ENCODE measurements around the gene FRMPD4. TPM values are rescaled to one million over a fixed set of nuclear protein-coding genes. Genes with fewer than 3 reads are reported as not detected.

Gene FRMPD4
- total RNA-seq, 1 donor from 2014 or later, result 0.08 TPM

DNA sequence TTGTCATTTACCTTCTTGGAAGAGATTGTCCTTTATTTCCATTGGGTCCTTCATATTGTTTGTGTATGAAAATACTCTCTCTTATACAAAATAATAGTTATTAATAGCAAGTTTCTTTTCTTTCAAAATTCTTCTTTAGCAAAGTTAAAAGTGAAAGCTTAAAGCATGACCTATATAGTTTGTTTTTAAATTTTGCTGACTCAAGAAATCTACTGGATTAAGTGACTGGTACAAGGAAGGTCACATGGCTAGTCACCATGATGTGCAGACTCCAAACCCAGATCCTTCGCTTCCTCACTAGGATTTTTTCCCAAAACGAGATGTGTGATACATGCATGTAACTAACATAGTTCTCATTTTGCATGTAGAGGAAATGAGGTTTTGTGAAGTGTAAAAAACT, 322.7 kb downstream of the FRMPD4 start:
- H3K4me3 ChIP-seq (ENCODE audit: low read depth, low read length), result no peak overlapping the region
- H3K36me3 ChIP-seq (ENCODE audit: control insufficient read depth, insufficient read depth, low read length), result no peaks in the 10 kb centered on the region
- H3K27me3 ChIP-seq (ENCODE audit: control insufficient read depth, insufficient read depth, low read length), result no peaks in the 10 kb centered on the region
- DNase-seq (ENCODE audit: low read depth), result no peak
- TF ChIP-seq, protein P1, sequence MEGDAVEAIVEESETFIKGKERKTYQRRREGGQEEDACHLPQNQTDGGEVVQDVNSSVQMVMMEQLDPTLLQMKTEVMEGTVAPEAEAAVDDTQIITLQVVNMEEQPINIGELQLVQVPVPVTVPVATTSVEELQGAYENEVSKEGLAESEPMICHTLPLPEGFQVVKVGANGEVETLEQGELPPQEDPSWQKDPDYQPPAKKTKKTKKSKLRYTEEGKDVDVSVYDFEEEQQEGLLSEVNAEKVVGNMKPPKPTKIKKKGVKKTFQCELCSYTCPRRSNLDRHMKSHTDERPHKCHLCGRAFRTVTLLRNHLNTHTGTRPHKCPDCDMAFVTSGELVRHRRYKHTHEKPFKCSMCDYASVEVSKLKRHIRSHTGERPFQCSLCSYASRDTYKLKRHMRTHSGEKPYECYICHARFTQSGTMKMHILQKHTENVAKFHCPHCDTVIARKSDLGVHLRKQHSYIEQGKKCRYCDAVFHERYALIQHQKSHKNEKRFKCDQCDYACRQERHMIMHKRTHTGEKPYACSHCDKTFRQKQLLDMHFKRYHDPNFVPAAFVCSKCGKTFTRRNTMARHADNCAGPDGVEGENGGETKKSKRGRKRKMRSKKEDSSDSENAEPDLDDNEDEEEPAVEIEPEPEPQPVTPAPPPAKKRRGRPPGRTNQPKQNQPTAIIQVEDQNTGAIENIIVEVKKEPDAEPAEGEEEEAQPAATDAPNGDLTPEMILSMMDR (IDR thresholded peaks at IDR 0.05; ENCODE audit: insufficient read depth, low read length, poor library complexity, severe bottlenecking), result no peak

DNA sequence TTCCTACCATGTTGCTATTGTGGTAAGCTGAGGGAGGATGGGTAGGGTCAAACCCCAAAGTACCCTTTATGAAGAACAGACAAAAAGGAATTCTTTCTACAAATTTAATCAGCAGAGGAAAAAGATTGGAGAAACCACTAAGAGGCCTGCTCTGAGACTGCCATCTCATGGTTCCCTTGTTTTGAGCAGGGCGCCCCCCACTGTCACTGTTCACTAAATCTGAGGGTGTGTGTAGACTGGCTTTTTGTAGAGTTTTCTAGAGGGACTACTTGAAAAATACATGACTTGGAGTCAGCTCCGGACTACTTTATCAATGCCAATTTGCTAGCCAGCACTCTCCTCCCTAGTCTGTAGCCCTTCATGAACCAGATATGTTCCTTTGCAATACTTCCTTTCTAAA, 324.8 kb downstream of the FRMPD4 start:
- Histone ChIP-seq H3K27me3 (ENCODE audit: control insufficient read depth, insufficient read depth, low read length) (no peaks in the 10 kb centered on the region), H3K4me3 (ENCODE audit: low read depth, low read length) (no peak overlapping the region), H3K36me3 (ENCODE audit: control insufficient read depth, insufficient read depth, low read length) (no peaks in the 10 kb centered on the region)
- no peak for DNase-seq (ENCODE audit: low read depth)
- TF ChIP-seq, protein P1 (IDR thresholded peaks at IDR 0.05; ENCODE audit: insufficient read depth, low read length, poor library complexity, severe bottlenecking), result no peak

DNA sequence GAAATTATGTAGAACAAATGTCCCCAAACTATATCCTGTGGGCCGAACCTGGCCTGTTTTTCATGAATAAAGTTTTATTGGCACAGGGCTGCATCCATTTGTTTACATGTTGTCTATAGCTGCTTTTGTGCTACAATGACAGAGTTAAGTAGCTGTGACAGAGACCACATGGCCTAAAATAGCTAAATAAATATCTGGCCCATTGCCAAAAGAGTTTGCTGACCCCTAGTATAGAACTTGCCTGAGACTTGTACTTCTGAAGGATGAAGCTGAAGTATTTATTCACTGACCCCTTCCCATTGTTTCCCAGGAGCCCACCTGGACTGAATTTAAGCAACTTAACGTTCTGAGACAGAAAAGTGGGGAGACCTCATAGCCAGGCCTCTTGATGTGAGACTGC, 325.6 kb downstream of the FRMPD4 start:
- Histone ChIP-seq H3K27me3 (ENCODE audit: control insufficient read depth, insufficient read depth, low read length) (no peaks in the 10 kb centered on the region), H3K4me3 (ENCODE audit: low read depth, low read length) (no peak overlapping the region), H3K36me3 (ENCODE audit: control insufficient read depth, insufficient read depth, low read length) (no peaks in the 10 kb centered on the region)
- DNase-seq (ENCODE audit: low read depth), result no peak
- TF ChIP-seq, protein P1 (IDR thresholded peaks at IDR 0.05; ENCODE audit: insufficient read depth, low read length, poor library complexity, severe bottlenecking), result no peak

DNA sequence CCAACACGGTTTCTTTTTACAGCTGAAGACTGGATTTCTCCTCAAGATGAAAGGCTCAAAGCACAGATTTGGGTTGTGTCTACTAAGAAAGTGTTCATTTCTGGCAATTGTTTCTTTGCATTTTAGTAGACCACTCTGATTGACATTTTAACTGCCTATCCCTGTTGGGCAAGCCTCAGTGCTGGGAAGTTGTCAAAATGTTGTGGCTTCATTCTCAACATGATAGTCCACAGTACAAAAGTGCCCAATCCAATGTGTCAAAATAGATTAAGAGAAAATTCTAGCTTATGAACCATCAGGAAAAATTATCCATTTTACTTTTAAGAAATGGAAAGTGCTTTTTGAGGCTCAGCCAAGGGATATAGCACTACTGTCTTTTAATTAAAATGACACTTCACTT, 329.0 kb downstream of the FRMPD4 start:
- no peak for DNase-seq (ENCODE audit: low read depth)
- no peaks in the 10 kb centered on the region for H3K27me3 ChIP-seq (ENCODE audit: control insufficient read depth, insufficient read depth, low read length)
- TF ChIP-seq, protein P1 (IDR thresholded peaks at IDR 0.05; ENCODE audit: insufficient read depth, low read length, poor library complexity, severe bottlenecking), result no peak
- no peak overlapping the region for H3K4me3 ChIP-seq (ENCODE audit: low read depth, low read length)
- no peaks in the 10 kb centered on the region for H3K36me3 ChIP-seq (ENCODE audit: control insufficient read depth, insufficient read depth, low read length)

DNA sequence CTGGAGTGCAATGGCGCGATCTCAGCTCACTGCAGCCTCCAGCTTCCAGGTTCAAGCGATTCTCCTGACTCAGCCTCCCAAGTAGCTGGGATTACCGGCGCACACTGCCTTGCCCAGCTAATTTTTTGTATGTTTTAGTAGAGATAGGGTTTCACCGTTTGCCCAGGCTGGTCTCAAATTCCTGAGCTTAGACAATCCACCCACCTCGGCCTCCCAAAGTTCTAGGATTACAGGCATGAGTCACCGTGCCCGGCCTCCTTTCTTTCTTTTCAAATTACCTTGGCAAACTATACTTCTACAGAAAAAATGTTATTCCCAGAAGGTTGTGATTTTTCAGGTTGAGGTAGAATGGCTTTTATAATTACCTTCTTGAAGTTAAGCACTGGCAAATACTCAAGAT, 331.0 kb downstream of the FRMPD4 start:
- Histone ChIP-seq H3K36me3 (ENCODE audit: control insufficient read depth, insufficient read depth, low read length) (no peaks in the 10 kb centered on the region), H3K4me3 (ENCODE audit: low read depth, low read length) (no peak overlapping the region), H3K27me3 (ENCODE audit: control insufficient read depth, insufficient read depth, low read length) (no peaks in the 10 kb centered on the region)
- TF ChIP-seq, protein P1 (IDR thresholded peaks at IDR 0.05; ENCODE audit: insufficient read depth, low read length, poor library complexity, severe bottlenecking), result no peak
- no peak for DNase-seq (ENCODE audit: low read depth)

DNA sequence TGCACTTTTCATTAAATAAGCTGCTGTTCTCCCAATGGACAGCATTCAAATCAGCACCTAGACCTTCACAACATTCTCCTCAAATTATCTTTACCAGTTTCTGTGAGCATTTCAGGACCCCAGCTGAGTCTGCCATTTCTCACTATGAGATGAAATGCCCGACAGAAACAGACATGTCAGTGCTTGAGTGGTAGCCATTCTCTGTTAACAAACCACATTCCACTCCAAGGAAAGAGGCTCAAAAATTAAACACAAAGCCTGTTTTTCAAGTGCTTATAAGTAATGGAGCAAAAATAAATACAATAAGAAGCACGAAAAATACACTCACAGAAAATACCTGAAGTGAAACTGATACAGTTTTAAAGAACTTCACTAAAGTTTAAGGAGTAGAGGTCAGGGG, 332.8 kb downstream of the FRMPD4 start:
- Histone ChIP-seq H3K4me3 (ENCODE audit: low read depth, low read length) (no peak overlapping the region), H3K27me3 (ENCODE audit: control insufficient read depth, insufficient read depth, low read length) (no peaks in the 10 kb centered on the region), H3K36me3 (ENCODE audit: control insufficient read depth, insufficient read depth, low read length) (no peaks in the 10 kb centered on the region)
- TF ChIP-seq, protein P1 (IDR thresholded peaks at IDR 0.05; ENCODE audit: insufficient read depth, low read length, poor library complexity, severe bottlenecking), result no peak
- DNase-seq (ENCODE audit: low read depth), result no peak

All from kidney epithelial cell (primary cell).